IPS-18a (cell line): ENCODE data around the gene ZFYVE27.

Source experiments
- H3K27ac ChIP-seq: one replicate; pipeline ENCODE4 v1.5.1; 2013; ENCODE audit warnings: low read length
- H3K27me3 ChIP-seq: one replicate; pipeline ENCODE4 v1.6.1; 2013; ENCODE audit warnings: mild to moderate bottlenecking, low read length; ENCODE audit not compliant: control insufficient read depth, insufficient read depth
- H3K36me3 ChIP-seq: one replicate; pipeline ENCODE4 v1.6.1; 2013; ENCODE audit warnings: low read depth, low read length; ENCODE audit not compliant: control insufficient read depth
- H3K4me1 ChIP-seq: one replicate; pipeline ENCODE4 v1.6.1; 2013; ENCODE audit warnings: low read depth, low read length; ENCODE audit not compliant: control insufficient read depth
- H3K4me3 ChIP-seq: one replicate; pipeline ENCODE4 v1.5.1; 2013; ENCODE audit warnings: low read length
- H3K9ac ChIP-seq: one replicate; pipeline ENCODE4 v1.6.1; 2013; ENCODE audit warnings: mild to moderate bottlenecking, low read length, moderate library complexity
- H3K9me3 ChIP-seq: one replicate; pipeline ENCODE4 v1.6.1; 2013; ENCODE audit warnings: low read depth, low read length; ENCODE audit not compliant: control insufficient read depth

ZFYVE27 gene

GRCh38 chr10:97810446-97810845 is 73.5 kb downstream of the ZFYVE27 start:
- no peak overlapping the region for H3K27ac ChIP-seq
- H3K4me3 ChIP-seq = no peak overlapping the region
- no peak overlapping the region for H3K9ac ChIP-seq
- H3K27me3 ChIP-seq = no peaks in the 10 kb centered on the region
- no peaks in the 10 kb centered on the region for H3K9me3 ChIP-seq
- peaks cover 9% of the 10 kb centered on the region for H3K4me1 ChIP-seq
- no peaks in the 10 kb centered on the region for H3K36me3 ChIP-seq
